T-cell (primary cell): Measurements from ENCODE around the gene AHCTF1. TPM values are rescaled to one million over a fixed set of nuclear protein-coding genes. Genes with fewer than 3 reads are reported as not detected.
"Not testable (repeated sequence)": the region's sequence is repeated elsewhere in the genome, so short reads cannot be mapped to it uniquely, and the experiment has no call there.

ENCODE experiments used
- ATAC-seq, 4 experiments: fragments of 200-7000 bp in 3 of 4; fragments of 150-1000 bp in 1 of 4; cut with Tn5 transposase; replicated peaks in 1 of 4; 1 replicate in 3 of 4; 2 replicates in 1 of 4; pipeline ENCODE4 v1.10.0; 2021; ENCODE audit warnings: moderate library complexity in 3 of 4, mild to moderate bottlenecking in 2 of 4, moderate number of reproducible peaks in 1 of 4
- CTCF ChIA-PET, 2 donors: fragments of 300-600 bp; sonication (Branson Sonifier 250); formaldehyde crosslinking; loops; one replicate each; lab custom pipeline; 2022; ENCODE audit warnings: antibody characterized with exemption in 2 of 2; lab: Charles Lee
- POLR2A ChIA-PET, 2 donors: fragments of 300-600 bp; sonication (Branson Sonifier 250); formaldehyde crosslinking; loops; one replicate each; lab custom pipeline; 2022; ENCODE audit warnings: antibody characterized with exemption in 2 of 2; lab: Charles Lee
- DNase-seq, 35 experiments: peaks; one replicate each; pipeline versions ENCODE4 v3.0.0 to v3.0.0-alpha.2; 2013 to 2023
- H3K27ac ChIP-seq: one replicate; pipeline ENCODE4 v1.5.1; 2013; ENCODE audit warnings: low read length
- H3K27me3 ChIP-seq, 2 experiments: replicated peaks in 1 of 2; 1 replicate in 1 of 2; 2 replicates in 1 of 2; pipeline versions ENCODE4 v1.6.1 to v1.7.0; 2013; ENCODE audit warnings: low read length in 1 of 2, mixed read lengths in 1 of 2; ENCODE audit not compliant: control insufficient read depth in 2 of 2, insufficient read depth in 2 of 2; ENCODE audit errors: extremely low read depth in 1 of 2
- H3K36me3 ChIP-seq, 2 donors: 1 replicate in 1 of 2; 2 replicates in 1 of 2; pipeline versions ENCODE4 v1.6.1 to v1.7.0; 2013; ENCODE audit warnings: low read length in 1 of 2; ENCODE audit not compliant: control insufficient read depth in 2 of 2, insufficient read depth in 1 of 2; ENCODE audit errors: extremely low read depth in 1 of 2
- H3K4me1 ChIP-seq, 2 experiments: 1 replicate in 1 of 2; 2 replicates in 1 of 2; pipeline versions ENCODE4 v1.6.1 to v1.7.0; 2013; ENCODE audit warnings: low read length in 2 of 2, mixed read lengths in 1 of 2; ENCODE audit not compliant: insufficient read depth in 2 of 2, control insufficient read depth in 1 of 2; ENCODE audit errors: extremely low read depth in 1 of 2
- H3K4me3 ChIP-seq, 2 donors: 1 replicate in 1 of 2; 2 replicates in 1 of 2; pipeline versions ENCODE4 v1.5.1 to v1.7.0; 2013; ENCODE audit warnings: mild to moderate bottlenecking in 2 of 2, low read length in 1 of 2, moderate library complexity in 1 of 2; ENCODE audit not compliant: control insufficient read depth in 1 of 2; ENCODE audit errors: extremely low read depth in 1 of 2
- H3K9me3 ChIP-seq: 2 replicates; pipeline ENCODE4 v1.7.0; 2013
- H3K27ac Mint-ChIP-seq, 2 donors: one replicate each; pipeline ENCODE4 v1.8.0; 2020 to 2021; ENCODE audit warnings: mild to moderate bottlenecking in 2 of 2, mixed read lengths in 2 of 2
- H3K27me3 Mint-ChIP-seq, 2 donors: one replicate each; pipeline ENCODE4 v1.8.0; 2021 to 2022; ENCODE audit warnings: mixed read lengths in 2 of 2
- H3K36me3 Mint-ChIP-seq: one replicate; pipeline ENCODE4 v1.8.0; 2021; ENCODE audit warnings: mixed read lengths
- H3K4me1 Mint-ChIP-seq, 3 donors: one replicate each; pipeline ENCODE4 v1.8.0; 2020 to 2022; ENCODE audit warnings: mixed read lengths in 3 of 3, mild to moderate bottlenecking in 1 of 3
- H3K4me3 Mint-ChIP-seq, 3 donors: one replicate each; pipeline ENCODE4 v1.8.0; 2020 to 2022; ENCODE audit warnings: mild to moderate bottlenecking in 3 of 3, mixed read lengths in 3 of 3, moderate library complexity in 3 of 3
- H3K9me3 Mint-ChIP-seq, 3 donors: one replicate each; pipeline ENCODE4 v1.8.0; 2020 to 2022; ENCODE audit warnings: mixed read lengths in 3 of 3
- WGBS: methylation state at CpG from one replicate; pipeline ENCODE4 v1.1.5; 2013; ENCODE audit warnings: missing lambda C conversion rate; ENCODE audit not compliant: insufficient coverage; 5-methylcytosine and 5-hydroxymethylcytosine counted together
- total RNA-seq, 35 experiments: library from RNA in 6 of 35; stranded (reverse) in 6 of 35; fragments of 120-200 nt in 1 of 35; gene quantifications; one replicate each; pipeline versions ENCODE4 v1.2.1 to v1.2.4 and lab custom pipeline; 2013 to 2026

Gene AHCTF1
- total RNA-seq, 5 donors from 2014 or later (not counting 1 experiment from before 2014, with no cell fraction given): 41.6 to 60.3 (median 53.6) TPM

DNA sequence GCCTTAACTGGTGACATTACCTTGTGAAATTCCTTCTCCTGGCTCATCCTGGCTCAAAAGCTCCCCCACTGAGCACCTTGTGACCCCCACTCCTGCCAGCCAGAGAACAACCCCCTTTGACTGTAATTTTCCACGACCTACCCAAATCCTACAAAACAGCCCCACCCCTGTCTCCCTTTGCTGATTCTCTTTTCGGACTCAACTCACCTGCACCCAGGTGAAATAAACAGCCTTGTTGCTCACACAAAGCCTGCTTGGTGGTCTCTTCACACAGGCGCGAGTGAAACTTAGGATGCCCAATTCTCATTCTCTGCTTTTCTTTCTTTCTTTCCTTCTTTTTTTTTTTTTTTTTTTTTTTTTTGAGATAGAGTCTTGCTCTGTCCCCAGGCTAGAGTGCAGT, 118.4 kb downstream of the AHCTF1 start:
- H3K4me3 ChIP-seq, H3K9me3 Mint-ChIP-seq, H3K4me3 Mint-ChIP-seq, CTCF ChIA-PET, ATAC-seq, H3K9me3 ChIP-seq, H3K27ac Mint-ChIP-seq, H3K36me3 ChIP-seq, H3K36me3 Mint-ChIP-seq, H3K4me1 ChIP-seq, POLR2A ChIA-PET, DNase-seq, H3K27ac ChIP-seq: not testable (repeated sequence)
- 61% methylated on average over 2 of the region's 4 CpGs for WGBS
- H3K27me3 ChIP-seq: peaks cover 0 to 25% of the 10 kb centered on the region in 2 experiments
- Mint-ChIP-seq H3K4me1 (peaks cover 0 to 12% (median 4%) of the 10 kb centered on the region in 3 donors), H3K27me3 (peaks cover 12 to 25% of the 10 kb centered on the region in 2 donors)

GRCh38 chr1:246811985-246812384, 119.8 kb downstream of the AHCTF1 start:
- no peak overlapping the region for H3K4me3 ChIP-seq
- 87% methylated on average over 3 of the region's 3 CpGs for WGBS
- Mint-ChIP-seq H3K9me3 (no peaks in the 10 kb centered on the region), H3K27ac (no peak overlapping the region), H3K4me3 (no peak overlapping the region), H3K4me1 (peaks cover 0 to 3% (median 0%) of the 10 kb centered on the region in 3 donors), H3K27me3 (peaks cover 12 to 25% of the 10 kb centered on the region in 2 donors), H3K36me3 (no peaks in the 10 kb centered on the region)
- no peak for DNase-seq
- peaks cover 0 to 25% of the 10 kb centered on the region in 2 experiments for H3K27me3 ChIP-seq
- H3K9me3 ChIP-seq: no peaks in the 10 kb centered on the region
- no peak overlapping the region for H3K27ac ChIP-seq
- no peaks in the 10 kb centered on the region for H3K36me3 ChIP-seq
- POLR2A ChIA-PET: interaction anchor here in 1 of 2 donors (0.6 kb wide), 1 partner anchor 263 kb away, joined by 3 read pairs; no protein-coding TSS in a partner anchor
- ATAC-seq: no peak
- H3K4me1 ChIP-seq: no peaks in the 10 kb centered on the region
- CTCF ChIA-PET: interaction anchor here (0.6 to 0.7 kb wide), 2 partner anchors 12 to 13 kb away, joined by 3 to 4 read pairs; no protein-coding TSS in a partner anchor

GRCh38 chr1:246809473-246809872, 122.3 kb downstream of the AHCTF1 start:
- H3K27ac Mint-ChIP-seq: no peak overlapping the region
- no peak overlapping the region for H3K4me3 ChIP-seq
- WGBS: 82% methylated on average over 4 of the region's 6 CpGs
- H3K4me1 Mint-ChIP-seq: no peaks in the 10 kb centered on the region
- no peak overlapping the region for H3K27ac ChIP-seq
- ChIA-PET CTCF (no interaction called here), POLR2A (no interaction called here)
- peaks cover 0 to 10% of the 10 kb centered on the region in 2 experiments for H3K27me3 ChIP-seq
- H3K4me1 ChIP-seq: no peaks in the 10 kb centered on the region
- no peaks in the 10 kb centered on the region for H3K36me3 Mint-ChIP-seq
- no peak overlapping the region for H3K4me3 Mint-ChIP-seq
- H3K36me3 ChIP-seq: no peaks in the 10 kb centered on the region
- H3K9me3 ChIP-seq: no peaks in the 10 kb centered on the region
- H3K9me3 Mint-ChIP-seq: no peaks in the 10 kb centered on the region
- DNase-seq (no peak), ATAC-seq (no peak)
- H3K27me3 Mint-ChIP-seq: peaks cover 7 to 18% of the 10 kb centered on the region in 2 donors

DNA sequence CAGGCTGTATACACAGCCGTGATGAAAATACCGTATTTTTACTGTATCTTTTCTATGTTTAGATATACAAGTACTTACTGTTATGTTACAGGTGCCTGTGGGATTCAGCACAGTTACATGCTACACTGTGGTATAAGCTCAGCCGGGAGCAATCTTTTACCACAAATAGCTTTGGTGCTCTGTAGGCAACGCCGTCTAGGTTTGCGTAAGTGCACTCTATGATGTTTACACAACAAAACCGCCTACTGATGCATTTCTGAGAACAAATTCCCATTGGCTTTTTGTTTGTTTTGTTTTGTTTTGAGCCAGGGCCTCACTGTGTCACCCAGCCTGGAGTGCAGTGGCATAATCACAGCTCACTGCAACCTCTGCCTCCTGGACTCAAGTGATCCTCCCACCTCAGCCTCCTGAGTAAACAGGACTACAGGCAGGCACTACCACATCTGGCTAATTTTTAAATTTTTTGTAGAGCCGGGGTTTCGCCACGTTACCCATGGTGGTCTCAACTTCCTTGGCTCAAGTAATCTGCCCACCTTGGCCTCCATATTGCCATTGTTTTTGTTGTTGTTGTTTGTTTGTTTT, 126.5 kb downstream of the AHCTF1 start:
- DNase-seq (no peak), ATAC-seq (no peak)
- Mint-ChIP-seq H3K27ac (no peak overlapping the region), H3K27me3 (peaks cover 0 to 2% of the 10 kb centered on the region in 2 donors), H3K36me3 (no peaks in the 10 kb centered on the region), H3K9me3 (no peaks in the 10 kb centered on the region), H3K4me1 (no peaks in the 10 kb centered on the region), H3K4me3 (no peak overlapping the region)
- Histone ChIP-seq H3K27me3 (peaks cover 0 to 2% of the 10 kb centered on the region in 2 experiments), H3K4me3 (no peak overlapping the region), H3K9me3 (no peaks in the 10 kb centered on the region), H3K27ac (no peak overlapping the region), H3K4me1 (no peaks in the 10 kb centered on the region), H3K36me3 (no peaks in the 10 kb centered on the region)
- CTCF ChIA-PET: interaction anchor here in 1 of 2 donors (0.5 to 0.6 kb wide), 2 partner anchors 65 to 1748 kb away, joined by 3 to 6 read pairs; no protein-coding TSS in a partner anchor
- WGBS: no CpG with 5 or more reads among the region's 10 CpGs
- POLR2A ChIA-PET: no interaction called here

- WGBS: 96% methylated on average over 3 of the region's 5 CpGs
- ChIA-PET POLR2A (no interaction called here), CTCF (no interaction called here)
Observed at GRCh38 chr1:246803883-246804282, 127.9 kb downstream of the AHCTF1 start.

DNA sequence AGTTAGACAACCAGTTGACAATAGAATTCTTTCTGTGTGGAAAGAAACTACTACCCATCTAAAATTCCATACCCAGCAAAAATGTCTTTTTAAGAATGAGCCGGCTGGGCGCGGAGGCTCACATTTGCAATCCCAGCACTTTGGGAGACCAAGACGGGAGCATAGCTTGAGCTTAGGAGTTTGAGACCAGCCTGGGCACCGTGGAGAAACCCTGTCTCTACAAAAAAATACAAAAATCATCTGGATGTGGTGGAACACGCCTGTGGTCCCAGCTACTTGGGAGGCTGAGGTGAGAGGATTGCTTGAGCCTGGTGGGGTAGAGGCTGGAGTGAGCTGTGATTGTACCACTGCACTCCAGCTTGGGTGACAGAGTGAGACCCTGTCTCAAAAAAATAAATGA, 128.4 kb downstream of the AHCTF1 start:
- Histone ChIP-seq H3K27ac (no peak overlapping the region), H3K27me3 (peaks cover 0 to 4% of the 10 kb centered on the region in 2 experiments), H3K9me3 (no peaks in the 10 kb centered on the region), H3K4me1 (no peaks in the 10 kb centered on the region), H3K4me3 (no peak overlapping the region), H3K36me3 (no peaks in the 10 kb centered on the region)
- ChIA-PET CTCF (no interaction called here), POLR2A (no interaction called here)
- ATAC-seq (no peak), DNase-seq (no peak)
- Mint-ChIP-seq H3K27ac (no peak overlapping the region), H3K4me1 (no peaks in the 10 kb centered on the region), H3K27me3 (peaks cover 0 to 3% of the 10 kb centered on the region in 2 donors), H3K36me3 (no peaks in the 10 kb centered on the region), H3K9me3 (no peaks in the 10 kb centered on the region), H3K4me3 (no peak overlapping the region)
- 95% methylated on average over 4 of the region's 6 CpGs for WGBS

More at GRCh38 chr1:246803883-246804282, 127.9 kb downstream of the AHCTF1 start:
- H3K27me3 Mint-ChIP-seq: peaks cover 0 to 3% of the 10 kb centered on the region in 2 donors
- no peak for DNase-seq
- H3K27me3 ChIP-seq: peaks cover 0 to 2% of the 10 kb centered on the region in 2 experiments
- no peaks in the 10 kb centered on the region for H3K4me1 ChIP-seq
- H3K9me3 ChIP-seq: no peaks in the 10 kb centered on the region
- no peaks in the 10 kb centered on the region for H3K4me1 Mint-ChIP-seq
- no peaks in the 10 kb centered on the region for H3K36me3 ChIP-seq
- no peaks in the 10 kb centered on the region for H3K9me3 Mint-ChIP-seq
- H3K4me3 Mint-ChIP-seq: no peak overlapping the region
- H3K27ac Mint-ChIP-seq: no peak overlapping the region
- H3K36me3 Mint-ChIP-seq: no peaks in the 10 kb centered on the region
- H3K27ac ChIP-seq: no peak overlapping the region
- ATAC-seq: no peak
- no peak overlapping the region for H3K4me3 ChIP-seq
